NB4 (cell line): ENCODE measurements around the gene FILIP1L.

Experiments used
- DNase-seq: peaks from one replicate; pipeline ENCODE4 v3.0.0; 2010; ENCODE audit warnings: low read depth
- H3K4me3 ChIP-seq: one replicate; pipeline ENCODE4 v1.5.1; 2011; ENCODE audit warnings: mild to moderate bottlenecking, low read depth, low read length, moderate library complexity
- CTCF ChIP-seq: IDR thresholded peaks from one replicate; pipeline ENCODE4 v1.5.1; 2012; ENCODE audit warnings: low read depth, low read length
- MAX ChIP-seq: IDR thresholded peaks from 2 replicates; pipeline ENCODE4 v1.6.1; 2011; ENCODE audit warnings: low read depth, low read length
- MYC ChIP-seq: IDR thresholded peaks from 2 replicates; pipeline ENCODE4 v1.6.1; 2011; ENCODE audit warnings: low read depth, low read length
- POLR2A ChIP-seq: IDR thresholded peaks from 2 replicates; pipeline ENCODE4 v1.6.1; 2011; ENCODE audit warnings: mild to moderate bottlenecking; ENCODE audit not compliant: insufficient read length; ENCODE audit errors: extremely low read depth

The FILIP1L gene

DNA sequence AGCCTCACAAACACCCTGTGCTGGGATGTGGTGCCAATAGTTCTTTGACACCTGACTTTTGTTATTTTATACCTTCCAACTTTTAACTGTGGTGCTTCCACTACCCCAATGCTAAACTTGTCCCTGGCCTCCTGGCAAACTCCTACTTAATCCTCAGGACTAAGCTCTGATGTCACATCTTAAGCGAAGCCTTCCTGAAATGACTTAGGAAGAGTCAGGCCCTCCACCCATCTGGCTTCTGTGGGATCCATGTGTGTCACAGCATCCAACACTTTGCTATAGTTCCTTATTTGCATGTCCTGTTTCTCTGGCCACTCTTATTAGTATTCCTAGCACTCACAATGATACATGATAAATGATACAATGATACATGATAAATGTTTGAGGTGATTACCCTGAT, 133.2 kb downstream of the FILIP1L start:
- no peak for DNase-seq
- no peak overlapping the region for H3K4me3 ChIP-seq
- no peak for TF ChIP-seq MYC
- no peak for TF ChIP-seq POLR2A
- no peak for TF ChIP-seq CTCF
- TF ChIP-seq MAX: no peak

GRCh38 chr3:99980606-99981005, 133.7 kb downstream of the FILIP1L start:
- DNase-seq: no peak
- no peak overlapping the region for H3K4me3 ChIP-seq

DNA sequence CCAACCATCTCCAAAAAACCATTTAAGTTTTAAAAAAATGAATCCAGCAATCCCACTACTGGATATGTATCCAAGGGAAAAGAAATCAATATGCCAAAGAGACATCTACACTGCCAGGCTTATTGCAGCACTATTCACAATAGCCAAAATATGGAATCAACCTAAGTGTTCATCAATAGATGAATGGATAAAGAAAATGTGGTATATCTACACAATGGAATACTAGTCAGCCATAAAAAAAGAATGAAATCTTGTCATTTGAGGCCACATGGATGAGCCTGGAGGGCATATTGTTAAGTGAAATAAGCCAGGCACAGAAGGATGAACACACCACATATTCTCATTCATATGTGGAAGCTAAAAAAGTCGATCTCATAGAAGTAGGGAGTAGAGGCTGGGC, 136.1 kb downstream of the FILIP1L start:
- no peak overlapping the region for H3K4me3 ChIP-seq
- DNase-seq: no peak

More at GRCh38 chr3:99980606-99981005, 133.7 kb downstream of the FILIP1L start:
- TF ChIP-seq MYC (no peak), CTCF (no peak), MAX (no peak), POLR2A (no peak)

GRCh38 chr3:99976584-99976983, 137.7 kb downstream of the FILIP1L start:
- no peak overlapping the region for H3K4me3 ChIP-seq
- DNase-seq: no peak
- TF ChIP-seq MAX (no peak), POLR2A (no peak), MYC (no peak), CTCF (no peak)

More for the DNA sequence above, 136.1 kb downstream of the FILIP1L start:
- no peak for TF ChIP-seq CTCF
- TF ChIP-seq POLR2A: no peak

- no peak for DNase-seq
- no peak for TF ChIP-seq CTCF
These were observed 139.3 kb downstream of the FILIP1L start for GRCh38 chr3:99974989-99975388.

GRCh38 chr3:99972380-99973104, 141.8 kb downstream of the FILIP1L start:
- H3K4me3 ChIP-seq: no peak overlapping the region
- DNase-seq: no peak
- TF ChIP-seq POLR2A (no peak), CTCF (no peak), MAX (no peak), MYC (no peak)

More at GRCh38 chr3:99974989-99975388, 139.3 kb downstream of the FILIP1L start:
- no peak overlapping the region for H3K4me3 ChIP-seq
